Measurements from ENCODE around the gene NAXD. TPM values are rescaled to one million over a fixed set of nuclear protein-coding genes. Genes with fewer than 3 reads are reported as not detected.
"Not testable (repeated sequence)": the region's sequence is repeated elsewhere in the genome, so short reads cannot be mapped to it uniquely, and the experiment has no call there.

NAXD gene
- total and polyA plus RNA-seq, 8 donors = 17.4 to 56.4 (median 20.8) TPM

DNA sequence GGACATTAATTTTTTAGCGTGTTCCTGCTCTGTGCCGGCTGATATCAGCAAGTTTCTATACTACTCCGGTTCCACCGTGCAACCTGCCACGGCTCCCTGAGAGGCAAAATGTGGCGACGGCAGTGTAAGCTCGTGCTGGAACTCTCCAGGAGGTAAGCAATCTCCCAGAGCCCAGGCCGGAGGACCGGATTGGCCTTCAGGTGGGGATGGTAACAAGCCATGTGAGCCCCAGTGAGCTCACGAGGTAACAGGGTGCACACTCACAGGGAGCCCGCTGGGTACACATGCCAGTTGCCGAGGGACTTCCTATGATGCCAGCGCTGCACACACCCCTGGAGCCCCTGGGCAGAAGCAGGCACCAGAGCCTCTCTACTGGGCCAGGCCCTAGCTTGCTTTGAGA lies 38.5 kb downstream of the NAXD start:
- DNase-seq (no peak), FAIRE-seq (no peak), ATAC-seq (no peak)
- Histone ChIP-seq H3K36me3 (peaks cover 0 to 18% (median 0%) of the 10 kb centered on the region in 3 donors), H3K27me3 (no peaks in the 10 kb centered on the region), H3K27ac (no peak overlapping the region), H3K4me3 (no peak overlapping the region), H3K4me1 (no peaks in the 10 kb centered on the region), H3K9me3 (no peaks in the 10 kb centered on the region)
- WGBS, 2 donors = 94 to 98% methylated on average over 14 of the region's 14 CpGs
- intact Hi-C loops (cut with DNase I) = no loop called here
- TF ChIP-seq, protein P1, sequence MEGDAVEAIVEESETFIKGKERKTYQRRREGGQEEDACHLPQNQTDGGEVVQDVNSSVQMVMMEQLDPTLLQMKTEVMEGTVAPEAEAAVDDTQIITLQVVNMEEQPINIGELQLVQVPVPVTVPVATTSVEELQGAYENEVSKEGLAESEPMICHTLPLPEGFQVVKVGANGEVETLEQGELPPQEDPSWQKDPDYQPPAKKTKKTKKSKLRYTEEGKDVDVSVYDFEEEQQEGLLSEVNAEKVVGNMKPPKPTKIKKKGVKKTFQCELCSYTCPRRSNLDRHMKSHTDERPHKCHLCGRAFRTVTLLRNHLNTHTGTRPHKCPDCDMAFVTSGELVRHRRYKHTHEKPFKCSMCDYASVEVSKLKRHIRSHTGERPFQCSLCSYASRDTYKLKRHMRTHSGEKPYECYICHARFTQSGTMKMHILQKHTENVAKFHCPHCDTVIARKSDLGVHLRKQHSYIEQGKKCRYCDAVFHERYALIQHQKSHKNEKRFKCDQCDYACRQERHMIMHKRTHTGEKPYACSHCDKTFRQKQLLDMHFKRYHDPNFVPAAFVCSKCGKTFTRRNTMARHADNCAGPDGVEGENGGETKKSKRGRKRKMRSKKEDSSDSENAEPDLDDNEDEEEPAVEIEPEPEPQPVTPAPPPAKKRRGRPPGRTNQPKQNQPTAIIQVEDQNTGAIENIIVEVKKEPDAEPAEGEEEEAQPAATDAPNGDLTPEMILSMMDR (IDR thresholded peaks at IDR 0.05) = no peak

DNA sequence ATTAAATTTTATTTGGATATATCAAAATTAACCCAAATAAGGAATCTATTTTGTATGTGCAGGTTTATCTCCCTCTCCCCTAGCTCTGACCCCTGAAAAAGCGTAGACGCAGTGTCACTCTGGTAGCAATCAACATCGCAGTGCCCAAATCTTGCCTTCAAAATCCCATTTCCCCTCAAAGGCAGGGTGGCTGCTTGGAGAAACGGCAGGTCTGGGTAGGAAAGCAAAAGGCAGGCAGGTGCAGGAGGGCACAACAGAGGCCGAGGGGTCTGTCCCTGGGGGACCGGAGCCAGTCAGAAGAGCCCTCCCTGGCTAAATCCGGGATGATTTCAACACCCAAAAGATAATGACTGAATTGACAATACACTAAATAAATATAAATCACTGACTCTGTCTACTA lies 41.9 kb downstream of the NAXD start:
- intact Hi-C loops (cut with DNase I) = no loop called here
- WGBS, 2 donors = 94 to 95% methylated on average over 7 of the region's 7 CpGs
- ATAC-seq (no peak), FAIRE-seq (no peak), DNase-seq (no peak)
- peaks cover 0 to 16% (median 0%) of the 10 kb centered on the region in 3 donors for H3K36me3 ChIP-seq
- TF ChIP-seq, protein P1 (IDR thresholded peaks at IDR 0.05) = no peak
- H3K4me3 ChIP-seq = no peak overlapping the region
- H3K9me3 ChIP-seq = no peaks in the 10 kb centered on the region
- no peaks in the 10 kb centered on the region for H3K4me1 ChIP-seq
- H3K27me3 ChIP-seq = no peaks in the 10 kb centered on the region
- H3K27ac ChIP-seq = no peak overlapping the region

DNA sequence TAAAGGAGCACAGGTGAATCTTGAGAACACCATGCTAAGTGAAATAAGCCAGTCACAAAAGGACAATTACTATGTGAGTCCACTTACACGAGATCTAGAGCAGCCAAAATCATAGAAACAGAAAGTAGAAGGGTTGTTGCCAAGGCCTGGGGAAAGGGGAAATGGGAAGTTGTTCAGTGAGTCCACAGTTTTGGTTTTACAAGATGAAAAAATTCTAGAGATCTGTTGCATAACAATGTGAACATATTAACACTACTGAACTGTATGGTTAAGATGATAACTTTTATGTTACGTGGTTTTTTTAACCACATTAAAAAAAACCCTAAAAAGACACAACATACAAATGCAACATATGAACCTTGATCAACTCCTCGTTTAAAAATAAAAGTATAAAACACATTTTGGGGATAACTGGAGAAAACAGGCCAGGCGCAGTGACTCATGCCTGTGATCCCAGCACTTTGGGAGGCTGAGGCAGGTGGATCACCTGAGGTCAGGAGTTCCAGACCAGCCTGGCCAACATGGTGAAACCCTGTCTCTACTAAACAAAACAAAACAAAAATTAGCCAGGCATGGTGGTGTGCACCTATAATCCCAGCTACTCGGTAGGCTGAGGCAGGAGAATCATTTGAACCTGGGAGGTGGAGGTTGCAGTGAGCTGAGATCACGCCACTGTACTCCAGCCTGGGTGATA lies 43.0 kb downstream of the NAXD start:
- peak in 2 of 4 donors; percentile 41 to 44 for ATAC-seq
- H3K9me3 ChIP-seq; DNase-seq; H3K27me3 ChIP-seq; H3K27ac ChIP-seq; H3K4me1 ChIP-seq; intact Hi-C loops (cut with DNase I); H3K4me3 ChIP-seq; FAIRE-seq: not testable (repeated sequence)
- 84% methylated on average over 6 of the region's 6 CpGs for whole genome bisulfite sequencing, 2 donors
- H3K36me3 ChIP-seq = peaks cover 0 to 16% (median 0%) of the 10 kb centered on the region in 3 donors

DNA sequence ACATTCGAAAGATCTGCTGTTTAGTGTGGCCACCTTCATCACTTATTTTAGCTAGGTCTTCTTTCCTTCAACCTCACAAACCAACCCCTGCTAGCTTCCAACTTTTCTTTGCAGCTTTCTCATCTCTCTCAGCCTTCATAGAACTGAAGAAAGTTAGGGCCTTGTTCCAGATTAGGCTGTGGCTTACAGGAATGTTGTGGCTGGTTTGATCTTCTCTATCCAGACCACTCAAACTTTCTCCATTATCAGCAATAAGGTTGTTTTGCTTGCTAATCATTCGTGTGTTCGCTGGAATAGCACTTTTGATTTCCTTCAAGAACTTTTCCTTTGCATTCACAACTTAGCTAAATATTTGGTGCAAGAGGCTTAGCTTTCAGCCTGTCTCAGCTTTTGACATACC lies 45.9 kb downstream of the NAXD start:
- no peak for ATAC-seq
- 97 to 98% methylated on average over 3 of the region's 3 CpGs for WGBS, 2 donors
- DNase-seq = no peak
- H3K4me3 ChIP-seq = no peak overlapping the region
- no peak for FAIRE-seq
- intact Hi-C loops (cut with DNase I) = no loop called here
- H3K4me1 ChIP-seq = no peaks in the 10 kb centered on the region
- H3K36me3 ChIP-seq = peaks cover 0 to 24% (median 8%) of the 10 kb centered on the region in 3 donors
- no peaks in the 10 kb centered on the region for H3K27me3 ChIP-seq
- TF ChIP-seq, protein P1 (IDR thresholded peaks at IDR 0.05) = no peak
- H3K9me3 ChIP-seq = no peaks in the 10 kb centered on the region
- no peak overlapping the region for H3K27ac ChIP-seq

DNA sequence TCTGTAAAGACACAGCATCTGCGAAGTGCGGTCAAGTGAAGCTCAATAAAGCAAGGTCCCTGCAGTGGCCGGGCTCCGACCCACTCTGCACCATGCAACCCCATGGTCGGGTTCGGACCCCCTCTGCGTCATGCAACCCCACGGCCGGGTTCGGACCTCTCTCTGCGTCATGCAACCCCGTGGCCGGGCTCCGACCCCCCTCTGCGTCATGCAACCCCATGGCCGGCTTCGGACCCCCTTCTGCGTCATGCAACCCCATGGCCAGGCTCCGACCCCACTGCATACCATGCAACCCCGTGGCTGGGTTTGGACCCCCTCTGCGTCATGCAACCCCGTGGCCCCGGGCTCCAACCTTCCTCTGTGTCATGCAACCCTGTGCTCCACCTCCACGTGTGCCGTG lies 46.7 kb downstream of the NAXD start:
- no peaks in the 10 kb centered on the region for H3K9me3 ChIP-seq
- TF ChIP-seq, protein P1 (IDR thresholded peaks at IDR 0.05) = no peak
- H3K4me1 ChIP-seq = no peaks in the 10 kb centered on the region
- intact Hi-C loops (cut with DNase I) = no loop called here
- H3K36me3 ChIP-seq = peaks cover 0 to 32% (median 11%) of the 10 kb centered on the region in 3 donors
- FAIRE-seq = no peak
- ATAC-seq = no peak
- 98 to 99% methylated on average over 25 of the region's 25 CpGs for whole genome bisulfite sequencing, 2 donors
- H3K27me3 ChIP-seq = no peaks in the 10 kb centered on the region
- H3K27ac ChIP-seq = no peak overlapping the region
- H3K4me3 ChIP-seq = no peak overlapping the region
- DNase-seq = no peak
